Upper lobe of left lung (tissue), 4 donors: ENCODE data around the gene PSPH.

Experiments used
- EP300 ChIP-seq, 4 donors: sonication (generic); formaldehyde crosslinking; IDR thresholded peaks; one replicate each; pipeline ENCODE4 v1.5.1; 2017; ENCODE audit warnings: antibody characterized with exemption in 4 of 4, control low read depth in 2 of 4
- POLR2A ChIP-seq, 4 donors: fragments of 450-650 bp; IDR thresholded peaks; one replicate each; pipeline ENCODE4 v1.5.1; 2016 to 2017; ENCODE audit warnings: antibody characterized with exemption in 4 of 4, mild to moderate bottlenecking in 2 of 4
- POLR2AphosphoS5 ChIP-seq, 2 donors: sonication (generic); formaldehyde crosslinking; IDR thresholded peaks; one replicate each; pipeline ENCODE4 v1.5.1; 2017; ENCODE audit warnings: antibody characterized with exemption in 2 of 2
- TF ChIP-seq, protein P1 (sequence below), 6 experiments: fragments of 450-650 bp in 4 of 6; fragments of 200-600 bp in 2 of 6; sonication (generic) in 2 of 6; IDR thresholded peaks; one replicate each; pipeline ENCODE4 v1.5.1; 2016 to 2019; ENCODE audit warnings: antibody characterized with exemption in 6 of 6

DNA sequence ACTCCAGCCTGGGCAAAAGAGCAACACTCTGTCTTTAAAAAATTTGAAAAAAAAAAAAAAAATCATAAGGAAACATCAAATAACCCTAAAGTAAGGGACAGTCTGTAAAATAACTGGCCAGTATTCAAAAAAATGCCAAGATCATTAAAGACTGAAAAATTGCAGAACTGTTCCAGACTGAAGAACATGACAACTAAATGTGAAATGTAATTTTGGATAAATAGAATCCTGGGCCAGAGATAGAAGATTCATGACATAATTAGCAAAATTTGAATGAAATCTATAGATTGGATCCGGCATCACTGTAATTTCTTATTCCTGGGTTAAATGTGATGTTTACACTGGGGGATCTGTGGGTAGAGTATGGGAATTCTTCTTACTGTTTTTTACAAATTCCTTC is 3.0 kb downstream of the PSPH start:
- TF ChIP-seq, protein P1, sequence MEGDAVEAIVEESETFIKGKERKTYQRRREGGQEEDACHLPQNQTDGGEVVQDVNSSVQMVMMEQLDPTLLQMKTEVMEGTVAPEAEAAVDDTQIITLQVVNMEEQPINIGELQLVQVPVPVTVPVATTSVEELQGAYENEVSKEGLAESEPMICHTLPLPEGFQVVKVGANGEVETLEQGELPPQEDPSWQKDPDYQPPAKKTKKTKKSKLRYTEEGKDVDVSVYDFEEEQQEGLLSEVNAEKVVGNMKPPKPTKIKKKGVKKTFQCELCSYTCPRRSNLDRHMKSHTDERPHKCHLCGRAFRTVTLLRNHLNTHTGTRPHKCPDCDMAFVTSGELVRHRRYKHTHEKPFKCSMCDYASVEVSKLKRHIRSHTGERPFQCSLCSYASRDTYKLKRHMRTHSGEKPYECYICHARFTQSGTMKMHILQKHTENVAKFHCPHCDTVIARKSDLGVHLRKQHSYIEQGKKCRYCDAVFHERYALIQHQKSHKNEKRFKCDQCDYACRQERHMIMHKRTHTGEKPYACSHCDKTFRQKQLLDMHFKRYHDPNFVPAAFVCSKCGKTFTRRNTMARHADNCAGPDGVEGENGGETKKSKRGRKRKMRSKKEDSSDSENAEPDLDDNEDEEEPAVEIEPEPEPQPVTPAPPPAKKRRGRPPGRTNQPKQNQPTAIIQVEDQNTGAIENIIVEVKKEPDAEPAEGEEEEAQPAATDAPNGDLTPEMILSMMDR (IDR thresholded peaks at IDR 0.05), result no peak
- TF ChIP-seq POLR2A (IDR thresholded peaks at IDR 0.05) (no peak), POLR2AphosphoS5 (IDR thresholded peaks at IDR 0.05) (no peak), EP300 (IDR thresholded peaks at IDR 0.05) (no peak)
